ENCODE results near the gene APC2. TPM values are rescaled to one million over a fixed set of nuclear protein-coding genes. Genes with fewer than 3 reads are reported as not detected.

The APC2 gene
- total and polyA plus RNA-seq, 10 donors, result 0.02 to 0.56 (median 0.14) TPM

GRCh38 chr19:1435378-1435989 is 14.4 kb upstream of the APC2 start:
- Histone ChIP-seq H3K4me1 (peaks cover 14 to 60% (median 31%) of the 10 kb centered on the region in 6 donors), H3K4me3 (no peak overlapping the region), H3K27ac (peak overlapping the region in 2 of 8 donors; percentile 8 to 24), H3K36me3 (peaks cover 4 to 73% (median 59%) of the 10 kb centered on the region in 6 donors), H3K27me3 (replicated peaks in 1 of 7) (no peaks in the 10 kb centered on the region), H3K9me3 (no peaks in the 10 kb centered on the region)
- DNase-seq, result no peak
- intact Hi-C loops (cut with DNase I; ENCODE audit: low total_unique reads), result no loop called here
- 80 to 87% (median 83%) methylated on average over 21 of the region's 21 CpGs for WGBS, 5 donors
- TF ChIP-seq CTCF (IDR thresholded peaks at IDR 0.05 in 8 of 11, conservative IDR thresholded peaks at IDR 0.05 in 3 of 11) (no peak), POLR2AphosphoS5 (IDR thresholded peaks at IDR 0.05) (peak; percentile 3 to 58 (median 15))

GRCh38 chr19:1437609-1438008 is 12.3 kb upstream of the APC2 start:
- no peak for DNase-seq
- peaks cover 9 to 73% (median 60%) of the 10 kb centered on the region in 6 donors for H3K36me3 ChIP-seq

GRCh38 chr19:1438035-1438932 is 11.6 kb upstream of the APC2 start, which contains the start of gene RPS15:
RPS15 (plus strand) TSS chr19:1438396; CDS start chr19:1438426, 30 bp downstream.
- TF ChIP-seq POLR2A (IDR thresholded peaks at IDR 0.05) (peak; percentile 50 to 73 (median 61)), CTCF (IDR thresholded peaks at IDR 0.05 in 8 of 11, conservative IDR thresholded peaks at IDR 0.05 in 3 of 11) (peak; percentile 94 to 99 (median 99)), POLR2AphosphoS5 (IDR thresholded peaks at IDR 0.05) (peak; percentile 98 to 99 (median 99))
- Histone ChIP-seq H3K27me3 (replicated peaks in 1 of 7) (no peaks in the 10 kb centered on the region), H3K27ac (peak within 1 kb of the TSS; percentile 90 to 97 (median 93)), H3K9me3 (no peaks in the 10 kb centered on the region), H3K4me3 (peak within 1 kb of the TSS; percentile 61 to 97 (median 76)), H3K36me3 (peaks cover 9 to 73% (median 54%) of the 10 kb centered on the region in 6 donors), H3K4me1 (peaks cover 15 to 61% (median 34%) of the 10 kb centered on the region in 6 donors)
- intact Hi-C loops (cut with DNase I; ENCODE audit: low total_unique reads), result no loop called here
- 1 to 3% (median 2%) methylated on average over 34 to 100 of the region's 100 CpGs for WGBS, 5 donors
- peak; percentile 98 for DNase-seq

More at GRCh38 chr19:1437609-1438008, 12.3 kb upstream of the APC2 start:
- Histone ChIP-seq H3K9me3 (no peaks in the 10 kb centered on the region), H3K4me3 (peak overlapping the region in 3 of 8 donors; percentile 68 to 97 (median 83)), H3K27me3 (replicated peaks in 1 of 7) (no peaks in the 10 kb centered on the region), H3K27ac (peak overlapping the region in 4 of 8 donors; percentile 90 to 97 (median 92)), H3K4me1 (peaks cover 15 to 68% (median 35%) of the 10 kb centered on the region in 6 donors)
- 37 to 70% (median 59%) methylated on average over 8 of the region's 8 CpGs for WGBS, 5 donors
- intact Hi-C loops (cut with DNase I; ENCODE audit: low total_unique reads), result no loop called here
- TF ChIP-seq CTCF (IDR thresholded peaks at IDR 0.05 in 8 of 11, conservative IDR thresholded peaks at IDR 0.05 in 3 of 11), result no peak
